ENCODE data around the gene CTSC. TPM values are rescaled to one million over a fixed set of nuclear protein-coding genes. Genes with fewer than 3 reads are reported as not detected.

Gene CTSC
- total RNA-seq, 1 experiment from 2014 or later = 119 TPM

DNA sequence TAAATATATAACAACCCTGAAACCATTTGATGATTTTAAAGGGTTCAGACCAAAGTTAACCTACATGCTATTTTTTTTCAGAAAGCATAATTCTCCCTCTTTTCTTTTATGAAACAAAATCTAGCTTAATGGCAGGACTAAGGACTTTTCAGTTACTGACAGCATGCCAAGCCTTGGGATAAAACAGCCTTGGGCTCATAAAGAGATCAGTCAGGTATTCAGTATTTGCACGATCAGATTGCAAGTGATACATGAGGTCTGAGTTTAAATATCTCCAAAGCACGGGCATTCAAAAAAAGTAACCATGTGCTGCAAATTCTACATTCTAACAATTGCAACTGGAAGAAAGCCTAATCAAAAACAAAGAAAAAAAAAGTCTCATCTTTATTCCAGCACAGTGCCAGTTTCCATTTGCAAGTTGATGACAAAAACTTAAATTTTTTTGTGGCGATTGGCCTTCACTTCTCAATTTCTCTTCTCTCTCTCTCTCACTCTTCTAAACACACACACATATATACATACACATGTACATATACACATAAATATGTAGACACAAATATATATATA lies 60.1 kb downstream of the CTSC start:
- CTCF ChIA-PET = no interaction called here
- TF ChIP-seq, protein P1, sequence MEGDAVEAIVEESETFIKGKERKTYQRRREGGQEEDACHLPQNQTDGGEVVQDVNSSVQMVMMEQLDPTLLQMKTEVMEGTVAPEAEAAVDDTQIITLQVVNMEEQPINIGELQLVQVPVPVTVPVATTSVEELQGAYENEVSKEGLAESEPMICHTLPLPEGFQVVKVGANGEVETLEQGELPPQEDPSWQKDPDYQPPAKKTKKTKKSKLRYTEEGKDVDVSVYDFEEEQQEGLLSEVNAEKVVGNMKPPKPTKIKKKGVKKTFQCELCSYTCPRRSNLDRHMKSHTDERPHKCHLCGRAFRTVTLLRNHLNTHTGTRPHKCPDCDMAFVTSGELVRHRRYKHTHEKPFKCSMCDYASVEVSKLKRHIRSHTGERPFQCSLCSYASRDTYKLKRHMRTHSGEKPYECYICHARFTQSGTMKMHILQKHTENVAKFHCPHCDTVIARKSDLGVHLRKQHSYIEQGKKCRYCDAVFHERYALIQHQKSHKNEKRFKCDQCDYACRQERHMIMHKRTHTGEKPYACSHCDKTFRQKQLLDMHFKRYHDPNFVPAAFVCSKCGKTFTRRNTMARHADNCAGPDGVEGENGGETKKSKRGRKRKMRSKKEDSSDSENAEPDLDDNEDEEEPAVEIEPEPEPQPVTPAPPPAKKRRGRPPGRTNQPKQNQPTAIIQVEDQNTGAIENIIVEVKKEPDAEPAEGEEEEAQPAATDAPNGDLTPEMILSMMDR (conservative IDR thresholded peaks at IDR 0.05) = no peak
- no peak for TF ChIP-seq EZH2 (IDR thresholded peaks at IDR 0.05; ENCODE audit: low read depth)
- BruUV-seq (replicated peaks) = no TSS peak

DNA sequence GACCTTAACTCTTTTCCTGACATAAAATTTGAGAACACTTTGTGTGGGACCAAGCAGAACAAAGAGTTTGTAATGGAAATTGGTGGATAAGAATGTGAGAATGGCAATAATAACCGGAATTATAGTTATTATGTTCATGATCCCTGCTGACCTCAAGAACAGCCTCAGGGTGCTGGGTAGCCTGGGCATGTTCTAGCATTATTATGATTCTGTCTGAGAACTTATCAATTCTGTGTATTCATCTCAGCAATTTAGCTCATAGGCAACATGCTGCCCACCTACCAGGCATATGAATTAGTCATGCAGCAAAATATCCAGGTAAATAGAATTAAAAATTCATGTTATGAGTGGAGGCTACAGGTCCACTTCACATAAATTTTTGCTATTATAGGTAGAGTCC lies 61.9 kb downstream of the CTSC start:
- Histone ChIP-seq H3K79me2 (ENCODE audit: low read depth) (no peaks in the 10 kb centered on the region), H3K9me2 (ENCODE audit: insufficient read depth) (no peaks in the 10 kb centered on the region), H3F3A (ENCODE audit: insufficient read depth, low read depth) (no peaks in the 10 kb centered on the region), H3K9me3 (ENCODE audit: insufficient read depth, low read depth) (no peaks in the 10 kb centered on the region; the same call in 1 of the 2 replicates), H3K36me3 (ENCODE audit: low read depth) (no peaks in the 10 kb centered on the region), H4K20me1 (ENCODE audit: insufficient read depth) (no peaks in the 10 kb centered on the region), H2AFZ (no peak overlapping the region), H3K27ac (no peak overlapping the region), H3K4me3 (no peak overlapping the region), H3K27me3 (ENCODE audit: insufficient read depth, low read depth) (no peaks in the 10 kb centered on the region), H3K4me2 (no peak overlapping the region), H3K4me1 (replicated peaks; ENCODE audit: insufficient read depth) (no peaks in the 10 kb centered on the region)
- intact Hi-C loops (cut with micrococcal nuclease; ENCODE audit: unreplicated experiment) = no loop called here
- POLR2A ChIA-PET (ENCODE audit: unreplicated experiment) = no interaction called here
- no peak for DNase-seq
- no TSS peak for BruUV-seq (replicated peaks)
- no peak for TF ChIP-seq EZH2 (IDR thresholded peaks at IDR 0.05; ENCODE audit: low read depth)
- TF ChIP-seq, protein P1 (conservative IDR thresholded peaks at IDR 0.05) = no peak
- CTCF ChIA-PET = no interaction called here

More for the DNA sequence above, 60.1 kb downstream of the CTSC start:
- Histone ChIP-seq H3K27ac (no peak overlapping the region), H3K27me3 (ENCODE audit: insufficient read depth, low read depth) (no peaks in the 10 kb centered on the region), H3K9me2 (ENCODE audit: insufficient read depth) (no peaks in the 10 kb centered on the region), H3K4me3 (no peak overlapping the region), H3K4me2 (no peak overlapping the region), H3K4me1 (replicated peaks; ENCODE audit: insufficient read depth) (no peaks in the 10 kb centered on the region), H3F3A (ENCODE audit: insufficient read depth, low read depth) (no peaks in the 10 kb centered on the region), H3K79me2 (ENCODE audit: low read depth) (no peaks in the 10 kb centered on the region), H3K36me3 (ENCODE audit: low read depth) (no peaks in the 10 kb centered on the region), H2AFZ (no peak overlapping the region), H3K9me3 (ENCODE audit: insufficient read depth, low read depth) (no peaks in the 10 kb centered on the region), H4K20me1 (ENCODE audit: insufficient read depth) (no peaks in the 10 kb centered on the region)
- POLR2A ChIA-PET (ENCODE audit: unreplicated experiment) = no interaction called here
- intact Hi-C loops (cut with micrococcal nuclease; ENCODE audit: unreplicated experiment) = no loop called here
- DNase-seq = no peak

DNA sequence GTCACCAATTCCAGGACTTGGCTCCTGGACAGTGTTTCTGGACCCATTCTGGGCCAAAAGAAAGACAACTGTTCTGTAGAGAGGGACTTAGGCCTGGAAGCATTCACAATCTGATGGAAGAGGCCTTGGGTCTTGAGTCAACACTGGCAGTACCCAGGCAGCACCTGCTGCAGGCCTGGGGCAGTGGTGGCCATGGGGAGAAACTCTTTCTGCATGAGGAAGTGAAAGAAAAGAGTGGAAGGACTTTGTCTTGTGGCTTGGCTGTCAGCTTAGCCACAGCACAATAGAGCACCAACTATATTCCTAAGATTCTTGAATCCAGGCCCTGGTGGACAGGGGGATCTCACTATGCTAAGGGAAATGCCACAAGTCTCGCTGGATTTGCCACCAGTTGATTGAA lies 70.6 kb downstream of the CTSC start:
- BruUV-seq (replicated peaks) = no TSS peak
- POLR2A ChIA-PET (ENCODE audit: unreplicated experiment) = no interaction called here

More for the DNA sequence above, 70.6 kb downstream of the CTSC start:
- intact Hi-C loops (cut with micrococcal nuclease; ENCODE audit: unreplicated experiment) = no loop called here
- no peak overlapping the region for H3K4me3 ChIP-seq
- H3K9me2 ChIP-seq (ENCODE audit: insufficient read depth) = no peaks in the 10 kb centered on the region
- H3K9me3 ChIP-seq (ENCODE audit: insufficient read depth, low read depth) = no peaks in the 10 kb centered on the region; the same call in 1 of the 2 replicates
- DNase-seq = no peak
- CTCF ChIA-PET = no interaction called here
- no peaks in the 10 kb centered on the region for H3K79me2 ChIP-seq (ENCODE audit: low read depth)
- no peaks in the 10 kb centered on the region for H3K4me1 ChIP-seq (replicated peaks; ENCODE audit: insufficient read depth)
- no peak for TF ChIP-seq EZH2 (IDR thresholded peaks at IDR 0.05; ENCODE audit: low read depth)
- TF ChIP-seq, protein P1 (conservative IDR thresholded peaks at IDR 0.05) = no peak
- H3K36me3 ChIP-seq (ENCODE audit: low read depth) = no peaks in the 10 kb centered on the region
- no peaks in the 10 kb centered on the region for H3K27me3 ChIP-seq (ENCODE audit: insufficient read depth, low read depth)
- no peaks in the 10 kb centered on the region for H4K20me1 ChIP-seq (ENCODE audit: insufficient read depth)
- H3K4me2 ChIP-seq = no peak overlapping the region
- no peak overlapping the region for H2AFZ ChIP-seq
- no peak overlapping the region for H3K27ac ChIP-seq
- H3F3A ChIP-seq (ENCODE audit: insufficient read depth, low read depth) = no peaks in the 10 kb centered on the region

Data from PC-9 (cell line).